Heart right ventricle (tissue), 16 donors: Measurements from ENCODE around the gene PTPRD. TPM values are rescaled to one million over a fixed set of nuclear protein-coding genes. Genes with fewer than 3 reads are reported as not detected.

Experiments
- ATAC-seq, 8 donors: fragments of 200-7000 bp; cut with Tn5 transposase; one replicate each; pipeline ENCODE4 v1.9.1; 2020; ENCODE audit warnings: mild to moderate bottlenecking in 8 of 8, moderate library complexity in 8 of 8, moderate number of reproducible peaks in 1 of 8
- DNase-seq, 2 donors: peaks; one replicate each; pipeline ENCODE4 v3.0.0-alpha.2; 2020
- H3K27ac ChIP-seq, 10 donors: fragments of 200-600 bp; sonication (generic) in 2 of 10; one replicate each; pipeline versions ENCODE4 v1.5.0 to v1.8.0; 2020 to 2022; ENCODE audit warnings: mild to moderate bottlenecking in 3 of 10
- H3K27me3 ChIP-seq, 7 donors: fragments of 200-600 bp; one replicate each; pipeline ENCODE4 v1.8.0; 2021 to 2022; ENCODE audit warnings: mild to moderate bottlenecking in 2 of 7
- H3K36me3 ChIP-seq, 9 donors: fragments of 200-600 bp; sonication (generic) in 1 of 9; one replicate each; pipeline versions ENCODE4 v1.5.0 to v1.8.0; 2020 to 2022; ENCODE audit warnings: mild to moderate bottlenecking in 2 of 9
- H3K4me1 ChIP-seq, 9 donors: fragments of 200-600 bp; sonication (generic) in 1 of 9; one replicate each; pipeline versions ENCODE4 v1.5.0 to v1.8.0; 2020 to 2022; ENCODE audit warnings: mild to moderate bottlenecking in 4 of 9
- H3K4me3 ChIP-seq, 10 donors: fragments of 200-600 bp; sonication (generic) in 2 of 10; one replicate each; pipeline versions ENCODE4 v1.5.0 to v1.8.0; 2020 to 2022; ENCODE audit warnings: mild to moderate bottlenecking in 7 of 10, moderate library complexity in 2 of 10
- H3K9me3 ChIP-seq, 11 donors: fragments of 200-600 bp in 10 of 11; sonication (generic) in 2 of 11; one replicate each; pipeline versions ENCODE4 v1.5.0 to v1.8.0; 2013 to 2022; ENCODE audit warnings: mild to moderate bottlenecking in 2 of 11, control low read depth in 1 of 11, moderate library complexity in 1 of 11
- WGBS, 2 donors: extraction: QIAGEN DNeasy Blood & Tissue Kit; methylation state at CpG; one replicate each; pipeline ENCODE4 v1.1.7; 2013; ENCODE audit warnings: inconsistent platforms in 1 of 2; 5-methylcytosine and 5-hydroxymethylcytosine counted together
- intact Hi-C, 10 donors: fragments of 100-400 bp; cut with DNase I; formaldehyde crosslinking; loops; one replicate each; pipeline versions ENCODE4 v1.11.1 to v1.14.2; 2022
- polyA plus RNA-seq, 2 donors: library from polyadenylated mRNA; stranded (reverse); fragments of 200-250 nt; gene quantifications; one replicate each; pipeline ENCODE4 v1.2.3, GENCODE V29; 2013
- total RNA-seq, 10 donors: library from RNA; stranded (reverse); fragmentation: NEBNext Ultra II Directional in 3 of 10; extraction: Animal tissue kit (Norgen Biotek cat#: 25700) in 3 of 10; gene quantifications; one replicate each; pipeline versions ENCODE4 v1.2.1 to v1.2.4, GENCODE V29; 2021 to 2023
- TF ChIP-seq, protein P1 (sequence below), 9 donors: fragments of 200-600 bp; sonication (generic) in 2 of 9; IDR thresholded peaks; one replicate each; pipeline versions ENCODE4 v1.5.0 to v1.8.0; 2021 to 2022; ENCODE audit warnings: antibody characterized with exemption in 9 of 9, mild to moderate bottlenecking in 5 of 9, moderate library complexity in 1 of 9
- donor health status: Arrhythmogenic right ventricular cardiomyopathy.
- donor health status: ischemic (EF 13 %, LVEDD 7.1; RV severe dilation, severe dysfunction).
- donor health status: healthy with polysubstance abuse.
- donor health status: DM: no; HTN: yes; CAD: no.
- donor health status: DM: no; HTN: no; CAD: no.
- donor health status: ischemic (EF 25% LVEDD 6.9; RV normal size, moderate dysfunction).
- donor health status: ischemic (EF 25% LVEDD 5.7; RV mildly dilated, moderate dysfunction).
- donor health status: healthy.
- donor health status: DM: yes; HTN: yes; CAD: no.
- donor health status: Ischemic cardiomyopathy.
- donor health status: ischemic (EF 35%, LVEDD 5.7; RV mildly dilated, moderate dysfunction).
- donor health status: nonischemic (EF 11% LVEDD 7.7; RV severe dilation, severe dysfunction).
- donor health status: DM: yes; HTN: yes; CAD: no.
- donor health status: PGD.
- donor health status: ischemic (EF 29% LVEDD 5.4; RV normal size, mild dysfunction).
- donor health status: nonischemic (EF 23%, LVEDD 6.1; RV moderate dilation, normal function).

Gene PTPRD
- total and polyA plus RNA-seq, 12 donors = 1.4 to 25.2 (median 13.0) TPM

DNA sequence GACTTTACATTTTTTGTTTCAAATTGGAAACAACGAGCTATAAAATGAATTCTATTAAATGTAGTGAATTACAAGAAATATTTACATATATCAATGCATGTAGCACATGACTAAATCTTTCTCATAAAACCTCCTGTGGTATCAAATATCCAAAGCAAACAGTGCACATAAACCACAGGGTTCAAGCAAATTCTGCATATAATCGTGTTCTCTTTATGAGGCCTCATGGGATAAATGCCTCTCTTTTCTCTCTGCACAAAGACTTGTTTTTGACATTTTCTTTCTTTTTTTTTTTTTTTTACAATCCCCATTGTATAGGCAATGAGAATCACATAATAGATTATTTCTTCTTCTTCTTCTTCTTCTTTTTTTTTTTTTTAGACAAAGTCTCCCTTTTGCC lies 1696.0 kb downstream of the PTPRD start:
- H3K4me3 ChIP-seq = no peak overlapping the region
- H3K36me3 ChIP-seq = no peaks in the 10 kb centered on the region
- no peaks in the 10 kb centered on the region for H3K4me1 ChIP-seq
- intact Hi-C loops = loop anchor here in 1 of 10 donors (10.0 kb wide), 1 partner anchor 68 kb away; no protein-coding TSS in a partner anchor
- ATAC-seq (no peak), DNase-seq (no peak)
- H3K9me3 ChIP-seq = no peaks in the 10 kb centered on the region
- TF ChIP-seq, protein P1, sequence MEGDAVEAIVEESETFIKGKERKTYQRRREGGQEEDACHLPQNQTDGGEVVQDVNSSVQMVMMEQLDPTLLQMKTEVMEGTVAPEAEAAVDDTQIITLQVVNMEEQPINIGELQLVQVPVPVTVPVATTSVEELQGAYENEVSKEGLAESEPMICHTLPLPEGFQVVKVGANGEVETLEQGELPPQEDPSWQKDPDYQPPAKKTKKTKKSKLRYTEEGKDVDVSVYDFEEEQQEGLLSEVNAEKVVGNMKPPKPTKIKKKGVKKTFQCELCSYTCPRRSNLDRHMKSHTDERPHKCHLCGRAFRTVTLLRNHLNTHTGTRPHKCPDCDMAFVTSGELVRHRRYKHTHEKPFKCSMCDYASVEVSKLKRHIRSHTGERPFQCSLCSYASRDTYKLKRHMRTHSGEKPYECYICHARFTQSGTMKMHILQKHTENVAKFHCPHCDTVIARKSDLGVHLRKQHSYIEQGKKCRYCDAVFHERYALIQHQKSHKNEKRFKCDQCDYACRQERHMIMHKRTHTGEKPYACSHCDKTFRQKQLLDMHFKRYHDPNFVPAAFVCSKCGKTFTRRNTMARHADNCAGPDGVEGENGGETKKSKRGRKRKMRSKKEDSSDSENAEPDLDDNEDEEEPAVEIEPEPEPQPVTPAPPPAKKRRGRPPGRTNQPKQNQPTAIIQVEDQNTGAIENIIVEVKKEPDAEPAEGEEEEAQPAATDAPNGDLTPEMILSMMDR (IDR thresholded peaks at IDR 0.05) = no peak
- 82 to 91% methylated on average over 2 of the region's 2 CpGs for WGBS, 2 donors
- H3K27me3 ChIP-seq = no peaks in the 10 kb centered on the region
- no peak overlapping the region for H3K27ac ChIP-seq

DNA sequence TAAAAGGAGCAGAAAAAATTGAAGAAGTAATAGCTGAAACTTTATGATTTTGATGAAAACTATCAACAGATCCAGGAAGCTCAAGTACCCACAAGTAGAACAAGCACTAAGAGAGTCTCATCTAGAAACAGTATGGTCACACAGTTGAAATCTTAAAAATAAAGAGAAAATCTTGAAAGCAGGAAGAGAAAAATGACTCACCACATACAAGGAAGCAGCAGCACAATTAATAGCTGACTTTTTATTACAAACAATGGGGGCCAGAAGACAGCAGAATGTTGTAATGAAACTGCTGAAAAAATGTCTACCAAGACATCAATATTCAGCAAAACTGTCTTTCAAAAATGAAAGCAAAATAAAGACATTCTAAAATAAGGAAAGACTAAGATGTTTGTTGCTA lies 1704.9 kb downstream of the PTPRD start:
- DNase-seq (no peak), ATAC-seq (no peak)
- no peak overlapping the region for H3K4me3 ChIP-seq
- H3K36me3 ChIP-seq = no peaks in the 10 kb centered on the region
- no peaks in the 10 kb centered on the region for H3K4me1 ChIP-seq
- intact Hi-C loops = no loop called here
- no peaks in the 10 kb centered on the region for H3K27me3 ChIP-seq
- TF ChIP-seq, protein P1 (IDR thresholded peaks at IDR 0.05) = no peak
- peaks cover 0 to 10% (median 0%) of the 10 kb centered on the region in 11 donors for H3K9me3 ChIP-seq
- no peak overlapping the region for H3K27ac ChIP-seq

DNA sequence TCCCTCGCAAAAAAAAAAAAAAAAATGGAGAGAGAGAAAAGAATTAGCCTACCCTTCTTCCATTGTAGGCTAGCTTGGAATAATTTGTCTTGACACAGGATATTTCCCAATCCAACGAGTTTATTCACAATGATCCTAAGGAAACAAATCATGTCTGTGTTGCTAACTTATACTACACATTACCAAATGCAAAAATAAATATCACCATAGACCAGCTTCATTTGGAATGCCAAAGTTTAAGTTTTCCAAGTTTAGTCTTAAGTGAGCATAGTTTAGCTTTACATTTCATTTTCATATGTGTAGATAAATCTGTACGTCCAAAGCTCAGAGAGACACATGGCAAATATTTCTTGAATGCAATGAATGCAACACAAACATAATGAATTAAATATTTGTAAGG lies 1707.1 kb downstream of the PTPRD start:
- intact Hi-C loops = no loop called here
- H3K36me3 ChIP-seq = no peaks in the 10 kb centered on the region

DNA sequence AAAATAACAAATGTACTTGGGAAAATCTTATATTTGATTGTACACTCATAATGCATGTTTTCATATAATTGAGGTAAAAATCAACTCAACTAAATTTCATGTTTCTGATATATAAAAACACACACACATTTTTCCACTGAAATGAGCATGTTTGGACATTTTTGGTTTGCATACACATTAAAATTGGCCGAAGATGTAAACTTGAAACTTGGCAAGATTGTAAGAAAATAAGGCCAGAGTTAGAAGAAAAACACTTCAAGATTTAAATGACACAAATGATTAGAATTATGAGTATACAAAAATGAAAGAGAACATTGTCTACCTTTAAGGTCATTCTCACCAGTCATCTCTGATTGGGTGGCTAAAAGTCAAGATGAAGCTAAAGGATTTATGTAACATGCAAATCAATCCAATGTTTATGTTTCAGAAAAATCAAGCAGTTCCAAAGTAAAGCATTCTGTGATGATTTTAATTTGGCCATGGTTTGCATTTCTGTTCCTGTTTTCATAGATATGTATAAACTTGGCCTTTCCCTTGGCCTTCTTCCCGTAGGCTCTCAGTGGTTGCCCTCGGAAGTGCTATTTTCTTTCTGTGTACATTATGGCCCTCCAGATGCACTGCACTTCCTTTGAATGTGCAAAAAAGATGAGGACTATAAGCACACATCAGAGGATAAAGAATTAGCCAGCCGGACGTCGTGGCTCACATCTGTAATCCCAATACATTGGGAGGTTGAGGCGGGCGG lies 1707.9 kb downstream of the PTPRD start:
- intact Hi-C loops = no loop called here
- DNase-seq (no peak), ATAC-seq (no peak)
- peaks cover 0 to 10% (median 0%) of the 10 kb centered on the region in 11 donors for H3K9me3 ChIP-seq
- H3K27ac ChIP-seq = no peak overlapping the region
- no peaks in the 10 kb centered on the region for H3K27me3 ChIP-seq
- TF ChIP-seq, protein P1 (IDR thresholded peaks at IDR 0.05) = no peak
- 74 to 83% methylated on average over 8 of the region's 8 CpGs for WGBS, 2 donors
- H3K4me3 ChIP-seq = no peak overlapping the region
- H3K36me3 ChIP-seq = no peaks in the 10 kb centered on the region
- H3K4me1 ChIP-seq = no peaks in the 10 kb centered on the region

More for the DNA sequence above, 1707.1 kb downstream of the PTPRD start:
- no peaks in the 10 kb centered on the region for H3K4me1 ChIP-seq
- H3K9me3 ChIP-seq = peaks cover 0 to 10% (median 0%) of the 10 kb centered on the region in 11 donors
- ATAC-seq (no peak), DNase-seq (no peak)
- 73 to 74% methylated on average over 3 of the region's 3 CpGs for WGBS, 2 donors
- no peak overlapping the region for H3K4me3 ChIP-seq
- no peak overlapping the region for H3K27ac ChIP-seq
- H3K27me3 ChIP-seq = no peaks in the 10 kb centered on the region
- TF ChIP-seq, protein P1 (IDR thresholded peaks at IDR 0.05) = no peak
